Peyer's patch (tissue), 4 donors: ENCODE measurements around the gene RUNX1.

Source experiments
- POLR2A ChIP-seq, 2 donors: fragments of 450-650 bp; IDR thresholded peaks; one replicate each; pipeline ENCODE4 v1.5.1; 2017; ENCODE audit warnings: antibody characterized with exemption in 2 of 2, mild to moderate bottlenecking in 2 of 2, moderate library complexity in 2 of 2
- TF ChIP-seq, protein P1 (sequence below), 6 experiments: fragments of 450-650 bp in 4 of 6; fragments of 200-600 bp in 2 of 6; sonication (generic) in 1 of 6; IDR thresholded peaks; one replicate each; pipeline ENCODE4 v1.5.1; 2017 to 2019; ENCODE audit warnings: antibody characterized with exemption in 6 of 6, mild to moderate bottlenecking in 3 of 6, moderate library complexity in 1 of 6

DNA sequence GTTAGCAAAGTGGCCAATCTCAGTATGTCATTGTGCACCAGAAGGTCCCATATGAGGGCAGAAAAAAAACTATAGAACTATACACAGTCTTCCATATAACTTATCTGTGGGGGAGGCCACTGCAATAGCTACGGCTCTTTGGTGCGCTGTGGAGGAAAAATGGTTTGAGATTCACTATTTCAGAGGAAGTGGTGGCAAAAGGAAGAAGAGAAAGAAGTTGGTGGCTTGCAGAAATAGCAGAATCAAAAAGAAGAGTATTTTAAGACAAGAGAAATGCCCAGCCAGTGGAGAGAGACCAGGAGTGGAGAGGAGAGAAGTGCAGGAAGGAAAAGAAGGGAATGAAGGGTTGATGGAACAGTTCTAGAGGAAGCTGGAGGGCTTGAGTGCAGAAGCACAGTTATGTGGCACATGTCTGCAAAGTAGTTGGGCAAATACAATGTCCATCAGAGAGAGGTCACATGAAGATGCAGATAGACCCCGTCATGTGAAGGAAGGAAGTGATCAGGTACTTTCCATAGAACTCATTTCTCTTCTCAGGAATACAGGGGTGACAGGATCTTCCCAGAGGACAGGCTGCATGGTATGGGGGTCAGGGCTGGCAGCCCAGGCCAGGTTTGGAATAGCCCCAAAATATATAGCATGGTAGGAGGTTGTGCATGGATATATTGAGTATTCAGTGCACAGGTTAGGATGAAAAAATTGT is 64.6 kb downstream of the RUNX1 start:
- TF ChIP-seq POLR2A (IDR thresholded peaks at IDR 0.05), result no peak
- TF ChIP-seq, protein P1, sequence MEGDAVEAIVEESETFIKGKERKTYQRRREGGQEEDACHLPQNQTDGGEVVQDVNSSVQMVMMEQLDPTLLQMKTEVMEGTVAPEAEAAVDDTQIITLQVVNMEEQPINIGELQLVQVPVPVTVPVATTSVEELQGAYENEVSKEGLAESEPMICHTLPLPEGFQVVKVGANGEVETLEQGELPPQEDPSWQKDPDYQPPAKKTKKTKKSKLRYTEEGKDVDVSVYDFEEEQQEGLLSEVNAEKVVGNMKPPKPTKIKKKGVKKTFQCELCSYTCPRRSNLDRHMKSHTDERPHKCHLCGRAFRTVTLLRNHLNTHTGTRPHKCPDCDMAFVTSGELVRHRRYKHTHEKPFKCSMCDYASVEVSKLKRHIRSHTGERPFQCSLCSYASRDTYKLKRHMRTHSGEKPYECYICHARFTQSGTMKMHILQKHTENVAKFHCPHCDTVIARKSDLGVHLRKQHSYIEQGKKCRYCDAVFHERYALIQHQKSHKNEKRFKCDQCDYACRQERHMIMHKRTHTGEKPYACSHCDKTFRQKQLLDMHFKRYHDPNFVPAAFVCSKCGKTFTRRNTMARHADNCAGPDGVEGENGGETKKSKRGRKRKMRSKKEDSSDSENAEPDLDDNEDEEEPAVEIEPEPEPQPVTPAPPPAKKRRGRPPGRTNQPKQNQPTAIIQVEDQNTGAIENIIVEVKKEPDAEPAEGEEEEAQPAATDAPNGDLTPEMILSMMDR (IDR thresholded peaks at IDR 0.05), result no peak
